GM12864 (cell line): ENCODE measurements around the gene PTPRG.
A peak's percentile ranks its signal among the peaks of the same experiment; 100 is the strongest.

ENCODE experiments used
- DNase-seq: peaks from one replicate; pipeline ENCODE4 v3.0.0-alpha.2; 2011; ENCODE audit warnings: low read depth
- H3K4me3 ChIP-seq: 2 replicates; pipeline ENCODE4 v1.5.1; 2011; ENCODE audit warnings: mild to moderate bottlenecking, low read depth, low read length, control low read depth
- CTCF ChIP-seq: IDR thresholded peaks from 2 replicates; pipeline ENCODE4 v1.5.1; 2011; ENCODE audit warnings: low read depth, mild to moderate bottlenecking, moderate library complexity, low read length, control low read depth, inconsistent platforms; ENCODE audit errors: missing control alignments

PTPRG gene

GRCh38 chr3:62226601-62227339 lies 665.4 kb downstream of the PTPRG start:
- no peak for TF ChIP-seq CTCF
- no peak overlapping the region for H3K4me3 ChIP-seq
- no peak for DNase-seq

- no peak for DNase-seq
- TF ChIP-seq CTCF = no peak
- no peak overlapping the region for H3K4me3 ChIP-seq
Measured at GRCh38 chr3:62228467-62228866, 667.1 kb downstream of the PTPRG start.

- no peak for DNase-seq
- no peak overlapping the region for H3K4me3 ChIP-seq
- no peak for TF ChIP-seq CTCF
Measured at GRCh38 chr3:62229211-62229610, 667.8 kb downstream of the PTPRG start.

- peak; percentile 37 for TF ChIP-seq CTCF
- no peak overlapping the region for H3K4me3 ChIP-seq
- DNase-seq = no peak
Measured at GRCh38 chr3:62229908-62230307, 668.5 kb downstream of the PTPRG start.

GRCh38 chr3:62233065-62233464 lies 671.7 kb downstream of the PTPRG start:
- TF ChIP-seq CTCF = no peak
- H3K4me3 ChIP-seq = no peak overlapping the region
- DNase-seq = no peak

GRCh38 chr3:62236016-62236415 lies 674.6 kb downstream of the PTPRG start:
- no peak overlapping the region for H3K4me3 ChIP-seq
- TF ChIP-seq CTCF = no peak
- no peak for DNase-seq
